HepG2 (cell line): Measurements from ENCODE around the gene SAMMSON. TPM values are rescaled to one million over a fixed set of nuclear protein-coding genes. Genes with fewer than 3 reads are reported as not detected.

Source experiments
- BCLAF1 ChIP-seq: fragments of 450-650 bp; IDR thresholded peaks from 2 replicates; pipeline ENCODE4 v1.6.1; 2017; ENCODE audit warnings: mild to moderate bottlenecking
- FLYWCH1 ChIP-seq: sonication (generic); formaldehyde crosslinking; IDR thresholded peaks from 2 replicates; pipeline ENCODE4 v1.8.1; 2023; ENCODE audit warnings: mild to moderate bottlenecking, missing genetic modification reagents
- KLF6 ChIP-seq: IDR thresholded peaks from 2 replicates; pipeline ENCODE4 v1.8.0; 2016; ENCODE audit warnings: missing biosample characterization, missing genetic modification reagents
- MYNN ChIP-seq: sonication (generic); formaldehyde crosslinking; IDR thresholded peaks from 2 replicates; pipeline ENCODE4 v1.4.0; 2020; ENCODE audit warnings: mild to moderate bottlenecking, low read depth, missing genetic modification reagents
- NR2F2 ChIP-seq: IDR thresholded peaks from 2 replicates; pipeline ENCODE4 v1.6.1; 2012; ENCODE audit warnings: low read depth, inconsistent platforms, borderline replicate concordance
- PITX1 ChIP-seq: sonication (generic); formaldehyde crosslinking; IDR thresholded peaks from 2 replicates; pipeline ENCODE4 v1.5.1; 2020; ENCODE audit warnings: mild to moderate bottlenecking, missing genetic modification reagents
- SRSF1 ChIP-seq: fragments of 200-400 bp; formaldehyde crosslinking; optimal IDR thresholded peaks from 2 replicates; pipeline ENCODE3; 2017; ENCODE audit warnings: mild to moderate bottlenecking, low read depth, low read length, moderate library complexity
- ZNF280D ChIP-seq: sonication (generic); formaldehyde crosslinking; IDR thresholded peaks from 2 replicates; pipeline ENCODE4 v1.5.1; 2020; ENCODE audit warnings: mild to moderate bottlenecking, missing genetic modification reagents
- ZNF543 ChIP-seq: sonication (generic); formaldehyde crosslinking; IDR thresholded peaks from 2 replicates; pipeline ENCODE4 v1.4.0; 2020; ENCODE audit warnings: mild to moderate bottlenecking, missing genetic modification reagents
- ZNF674 ChIP-seq: sonication (generic); formaldehyde crosslinking; IDR thresholded peaks from 2 replicates; pipeline ENCODE4 v1.5.0; 2020; ENCODE audit warnings: low read depth, mild to moderate bottlenecking, missing genetic modification reagents
- polyA plus RNA-seq, 8 experiments: library from polyadenylated mRNA; depleted of rRNA in 3 of 8; stranded (reverse) in 7 of 8; unstranded in 1 of 8; fragments of >200 nt; fragmentation: Illumina TruSeq in 4 of 8; extraction: Trizol in 4 of 8; gene quantifications; 2 replicates each; pipeline versions ENCODE4 v1.2.1 to v1.2.3, GENCODE V29; 2011 to 2016; ENCODE audit warnings: low read depth in 4 of 8, missing spikeins in 1 of 8, mixed read lengths in 1 of 8; ENCODE audit not compliant: insufficient read depth in 1 of 8
- total RNA-seq, 5 experiments: library from RNA; depleted of rRNA; stranded (reverse); fragments of >200 nt; fragmentation: Illumina TruSeq; extraction: Trizol; gene quantifications; 2 replicates each; pipeline ENCODE4 v1.2.3, GENCODE V29; 2016; ENCODE audit warnings: low read depth in 1 of 5
- TF ChIP-seq, protein P1 (sequence below): sonication (generic); formaldehyde crosslinking; IDR thresholded peaks from 2 replicates; pipeline ENCODE4 v1.4.0; 2020; ENCODE audit warnings: missing genetic modification reagents
- TF ChIP-seq, protein P2 (sequence below): sonication (generic); formaldehyde crosslinking; IDR thresholded peaks from 2 replicates; pipeline ENCODE4 v1.9.0; 2021; ENCODE audit warnings: missing genetic modification reagents, mild to moderate bottlenecking, borderline replicate concordance

The SAMMSON gene
- total and polyA plus RNA-seq, 2 of the 13 experiments (the other 11 are each of a cell fraction or from before 2014, with no cell fraction given): not detected

GRCh38 chr3:70071138-70071537 is 71.6 kb downstream of the SAMMSON start (continued):
- TF ChIP-seq BCLAF1 (no peak), NR2F2 (no peak), MYNN (CRISPR knock-in tag) (no peak), SRSF1 (no peak), ZNF543 (CRISPR knock-in tag) (no peak), PITX1 (CRISPR knock-in tag) (no peak), ZNF674 (CRISPR knock-in tag) (no peak), FLYWCH1 (no peak), KLF6 (CRISPR knock-in tag) (no peak), ZNF280D (CRISPR knock-in tag) (no peak)
- TF ChIP-seq, protein P1, sequence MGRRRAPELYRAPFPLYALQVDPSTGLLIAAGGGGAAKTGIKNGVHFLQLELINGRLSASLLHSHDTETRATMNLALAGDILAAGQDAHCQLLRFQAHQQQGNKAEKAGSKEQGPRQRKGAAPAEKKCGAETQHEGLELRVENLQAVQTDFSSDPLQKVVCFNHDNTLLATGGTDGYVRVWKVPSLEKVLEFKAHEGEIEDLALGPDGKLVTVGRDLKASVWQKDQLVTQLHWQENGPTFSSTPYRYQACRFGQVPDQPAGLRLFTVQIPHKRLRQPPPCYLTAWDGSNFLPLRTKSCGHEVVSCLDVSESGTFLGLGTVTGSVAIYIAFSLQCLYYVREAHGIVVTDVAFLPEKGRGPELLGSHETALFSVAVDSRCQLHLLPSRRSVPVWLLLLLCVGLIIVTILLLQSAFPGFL (CRISPR knock-in tag): no peak
- TF ChIP-seq, protein P2, sequence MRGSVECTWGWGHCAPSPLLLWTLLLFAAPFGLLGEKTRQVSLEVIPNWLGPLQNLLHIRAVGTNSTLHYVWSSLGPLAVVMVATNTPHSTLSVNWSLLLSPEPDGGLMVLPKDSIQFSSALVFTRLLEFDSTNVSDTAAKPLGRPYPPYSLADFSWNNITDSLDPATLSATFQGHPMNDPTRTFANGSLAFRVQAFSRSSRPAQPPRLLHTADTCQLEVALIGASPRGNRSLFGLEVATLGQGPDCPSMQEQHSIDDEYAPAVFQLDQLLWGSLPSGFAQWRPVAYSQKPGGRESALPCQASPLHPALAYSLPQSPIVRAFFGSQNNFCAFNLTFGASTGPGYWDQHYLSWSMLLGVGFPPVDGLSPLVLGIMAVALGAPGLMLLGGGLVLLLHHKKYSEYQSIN (CRISPR knock-in tag): no peak
